Motor neuron (in vitro differentiated cells): ENCODE data around the gene FOXF2. TPM values are rescaled to one million over a fixed set of nuclear protein-coding genes. Genes with fewer than 3 reads are reported as not detected.
"Not testable (repeated sequence)": the region's sequence is repeated elsewhere in the genome, so short reads cannot be mapped to it uniquely, and the experiment has no call there.

Experiments
- ATAC-seq, 8 experiments: fragments of 200-7000 bp; cut with Tn5 transposase; replicated peaks in 6 of 8; 2 replicates each; pipeline ENCODE4 v1.8.0; 2021; ENCODE audit warnings: mild to moderate bottlenecking in 8 of 8, moderate library complexity in 8 of 8
- H3K27ac ChIP-seq, 2 donors: fragments of 250-450 bp; sonication (Bioruptor Pico); 2 replicates each; pipeline ENCODE4 v1.9.0; 2021; ENCODE audit warnings: antibody characterized with exemption in 2 of 2, mild to moderate bottlenecking in 2 of 2, moderate library complexity in 1 of 2
- H3K4me1 ChIP-seq, 2 donors: fragments of 250-450 bp; sonication (Bioruptor Pico); replicated peaks in 1 of 2; 2 replicates each; pipeline ENCODE4 v1.6.1; 2021; ENCODE audit warnings: antibody characterized with exemption in 2 of 2, mild to moderate bottlenecking in 2 of 2, moderate library complexity in 1 of 2
- H3K4me3 ChIP-seq, 5 donors: fragments of 250-450 bp; sonication (Bioruptor Pico); 2 replicates each; pipeline ENCODE4 v1.9.0; 2021; ENCODE audit warnings: antibody characterized with exemption in 5 of 5, mild to moderate bottlenecking in 5 of 5, moderate library complexity in 4 of 5
- WGBS, 10 experiments: fragments of 450-650 bp; shearing (Covaris generic); methylation state at CpG; one replicate each; pipeline ENCODE4 v1.0.0; 2022; 5-methylcytosine and 5-hydroxymethylcytosine counted together
- in situ Hi-C, 9 experiments: fragments of 400-800 bp; cut with MboI; loops; one replicate each; pipeline ENCODE4 v1.15.0; 2021; ENCODE audit warnings: low sequenced_read_pairs in 9 of 9, low pct_unique_long_range_greater_than_20kb in 2 of 9; ENCODE audit not compliant: unreplicated experiment in 9 of 9
- total RNA-seq, 8 experiments: library from RNA; unstranded; fragments of 300-600 nt; gene quantifications; 2 replicates each; pipeline versions ENCODE4 v1.2.3 to v1.2.4, GENCODE V29; 2022

The FOXF2 gene
- total RNA-seq: 1 to 10 TPM in 1 of 8 experiments, under 1 TPM in 5, not detected in 2; 0.08 to 6.9 (median 0.24) TPM

GRCh38 chr6:1389369-1390132, at the start of gene FOXF2:
Gene FOXF2, plus strand, starts transcription at chr6:1389576. Its CDS starts 372 bp downstream, at chr6:1389948.
- H3K4me1 ChIP-seq: peaks cover 0 to 4% of the 10 kb centered on the region in 2 donors
- WGBS, 10 experiments: no CpG with 5 or more reads among the region's 112 CpGs
- in situ Hi-C loops: loop anchor here in 8 of 9 experiments (10.0 to 25.0 kb wide), 3 partner anchors 595 to 802 kb away; no protein-coding TSS in a partner anchor
- H3K27ac ChIP-seq: no peak within 1 kb of the TSS
- H3K4me3 ChIP-seq: peak within 1 kb of the TSS; percentile 27 to 39 (median 33)
- peak; percentile 58 to 83 (median 70) for ATAC-seq

- Histone ChIP-seq H3K27ac (no peak overlapping the region), H3K4me1 (no peaks in the 10 kb centered on the region), H3K4me3 (no peak overlapping the region)
- in situ Hi-C loops: no loop called here
- ATAC-seq: no peak
Measured at GRCh38 chr6:1346101-1346500, 43.3 kb upstream of the FOXF2 start.

- no peak overlapping the region for H3K27ac ChIP-seq
- ATAC-seq: peak in 2 of 8 experiments; percentile 79 to 80
- in situ Hi-C loops: no loop called here
- H3K4me3 ChIP-seq: no peak overlapping the region
- H3K4me1 ChIP-seq: no peaks in the 10 kb centered on the region
- 0 to 91% (median 40%) methylated on average over 1 to 4 of the region's 5 CpGs; no CpG with 5 or more reads in 3 of the 10 experiments for WGBS, 10 experiments
Measured at GRCh38 chr6:1346558-1347091, 42.8 kb upstream of the FOXF2 start.

GRCh38 chr6:1347161-1347560, 42.2 kb upstream of the FOXF2 start:
- H3K27ac ChIP-seq: no peak overlapping the region
- ATAC-seq: no peak
- in situ Hi-C loops: no loop called here
- no peaks in the 10 kb centered on the region for H3K4me1 ChIP-seq
- WGBS, 10 experiments: 35 to 100% (median 78%) methylated on average over 1 to 3 of the region's 3 CpGs; no CpG with 5 or more reads in 4 of the 10 experiments
- H3K4me3 ChIP-seq: no peak overlapping the region

- H3K4me1 ChIP-seq: no peaks in the 10 kb centered on the region
- ATAC-seq: no peak
- no peak overlapping the region for H3K4me3 ChIP-seq
- no peak overlapping the region for H3K27ac ChIP-seq
- WGBS, 10 experiments: 0 to 80% (median 52%) methylated on average over 1 of the region's 1 CpG; no CpG with 5 or more reads in 4 of the 10 experiments
- in situ Hi-C loops: no loop called here
Measured at GRCh38 chr6:1348675-1349074, 40.7 kb upstream of the FOXF2 start.

- Histone ChIP-seq H3K27ac (no peak overlapping the region), H3K4me3 (no peak overlapping the region), H3K4me1 (no peaks in the 10 kb centered on the region)
- in situ Hi-C loops: no loop called here
- WGBS, 10 experiments: 0 to 67% (median 5%) methylated on average over 1 of the region's 1 CpG; no CpG with 5 or more reads in 2 of the 10 experiments
- no peak for ATAC-seq
Measured at GRCh38 chr6:1349655-1350054, 39.7 kb upstream of the FOXF2 start.

- Histone ChIP-seq H3K4me3 (no peak overlapping the region), H3K4me1 (no peaks in the 10 kb centered on the region), H3K27ac (no peak overlapping the region)
- no peak for ATAC-seq
- WGBS, 10 experiments: 15 to 80% (median 74%) methylated on average over 1 to 2 of the region's 2 CpGs
- in situ Hi-C loops: no loop called here
Measured at GRCh38 chr6:1351381-1352008, 37.9 kb upstream of the FOXF2 start.

GRCh38 chr6:1355068-1355467, 34.3 kb upstream of the FOXF2 start:
- in situ Hi-C loops, H3K4me1 ChIP-seq, H3K4me3 ChIP-seq, H3K27ac ChIP-seq, ATAC-seq: not testable (repeated sequence)

GRCh38 chr6:1361717-1362116, 27.7 kb upstream of the FOXF2 start:
- H3K4me3 ChIP-seq, H3K27ac ChIP-seq, in situ Hi-C loops, ATAC-seq, H3K4me1 ChIP-seq: not testable (repeated sequence)
- 60 to 100% (median 94%) methylated on average over 1 to 3 of the region's 4 CpGs; no CpG with 5 or more reads in 4 of the 10 experiments for WGBS, 10 experiments

- in situ Hi-C loops: no loop called here
- no peak for ATAC-seq
- Histone ChIP-seq H3K27ac (no peak overlapping the region), H3K4me1 (no peaks in the 10 kb centered on the region), H3K4me3 (no peak overlapping the region)
- 54 to 90% (median 81%) methylated on average over 3 to 9 of the region's 9 CpGs for WGBS, 10 experiments
Measured at GRCh38 chr6:1362643-1363042, 26.7 kb upstream of the FOXF2 start.

GRCh38 chr6:1363298-1363697, 26.1 kb upstream of the FOXF2 start:
- 20 to 96% (median 80%) methylated on average over 1 to 4 of the region's 4 CpGs; no CpG with 5 or more reads in 1 of the 10 experiments for WGBS, 10 experiments
- no peak for ATAC-seq
- in situ Hi-C loops: no loop called here
- no peak overlapping the region for H3K27ac ChIP-seq
- no peaks in the 10 kb centered on the region for H3K4me1 ChIP-seq
- H3K4me3 ChIP-seq: no peak overlapping the region

- ATAC-seq: peak in 3 of 8 experiments; percentile 32 to 87 (median 64)
- H3K4me3 ChIP-seq: no peak overlapping the region
- H3K27ac ChIP-seq: no peak overlapping the region
- no peaks in the 10 kb centered on the region for H3K4me1 ChIP-seq
- in situ Hi-C loops: no loop called here
- WGBS, 10 experiments: 4 to 80% (median 48%) methylated on average over 2 to 13 of the region's 16 CpGs; no CpG with 5 or more reads in 1 of the 10 experiments
Measured at GRCh38 chr6:1363729-1364572, 25.4 kb upstream of the FOXF2 start.

- ATAC-seq: no peak
- in situ Hi-C loops: no loop called here
- no peak overlapping the region for H3K4me3 ChIP-seq
- H3K27ac ChIP-seq: no peak overlapping the region
- 33 to 100% (median 63%) methylated on average over 1 to 2 of the region's 2 CpGs; no CpG with 5 or more reads in 1 of the 10 experiments for WGBS, 10 experiments
- no peaks in the 10 kb centered on the region for H3K4me1 ChIP-seq
Measured at GRCh38 chr6:1364791-1365190, 24.6 kb upstream of the FOXF2 start.
